ENCODE data around the gene APMAP. TPM values are rescaled to one million over a fixed set of nuclear protein-coding genes. Genes with fewer than 3 reads are reported as not detected.

The APMAP gene
- total RNA-seq, 4 donors from 2014 or later: 19.0 to 40.9 (median 31.6) TPM

DNA sequence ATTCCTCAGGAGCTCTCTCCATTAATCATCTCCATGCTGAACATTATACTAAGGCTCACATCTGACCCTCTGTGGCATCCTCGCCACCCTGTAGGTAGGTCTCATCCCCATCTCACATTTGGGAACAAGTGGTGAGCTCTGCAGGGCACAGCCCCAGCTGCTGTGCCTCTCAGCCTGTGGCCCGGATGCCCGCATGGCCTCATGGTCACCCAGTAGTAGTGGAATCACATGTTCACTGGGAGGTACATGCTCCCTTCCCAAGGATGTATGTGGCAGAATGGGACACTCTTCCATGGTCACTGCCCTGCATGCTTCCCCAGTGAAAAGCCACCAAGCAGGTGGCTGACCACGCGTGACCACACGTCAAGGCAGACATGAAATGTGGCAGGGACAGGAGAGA lies 26.3 kb upstream of the APMAP start:
- DNase-seq: peak in 2 of 3 donors; percentile 9 to 21
- Histone ChIP-seq H3K27me3 (no peaks in the 10 kb centered on the region), H3K4me3 (no peak overlapping the region), H3K36me3 (peaks cover 0 to 48% (median 0%) of the 10 kb centered on the region in 3 donors), H3K27ac (no peak overlapping the region), H3K4me1 (peaks cover 0 to 28% (median 3%) of the 10 kb centered on the region in 4 donors), H3K9me3 (no peaks in the 10 kb centered on the region)
- TF ChIP-seq POLR2A (IDR thresholded peaks at IDR 0.05) (no peak), CTCF (IDR thresholded peaks at IDR 0.05) (no peak)

GRCh38 chr20:25018425-25018824 lies 25.9 kb upstream of the APMAP start:
- Histone ChIP-seq H3K4me3 (no peak overlapping the region), H3K36me3 (peaks cover 0 to 52% (median 0%) of the 10 kb centered on the region in 3 donors), H3K4me1 (peaks cover 0 to 28% (median 3%) of the 10 kb centered on the region in 4 donors), H3K27me3 (no peaks in the 10 kb centered on the region), H3K27ac (no peak overlapping the region), H3K9me3 (no peaks in the 10 kb centered on the region)
- no peak for TF ChIP-seq POLR2A (IDR thresholded peaks at IDR 0.05)
- TF ChIP-seq CTCF (IDR thresholded peaks at IDR 0.05): no peak
- peak in 2 of 3 donors; percentile 8 to 10 for DNase-seq

DNA sequence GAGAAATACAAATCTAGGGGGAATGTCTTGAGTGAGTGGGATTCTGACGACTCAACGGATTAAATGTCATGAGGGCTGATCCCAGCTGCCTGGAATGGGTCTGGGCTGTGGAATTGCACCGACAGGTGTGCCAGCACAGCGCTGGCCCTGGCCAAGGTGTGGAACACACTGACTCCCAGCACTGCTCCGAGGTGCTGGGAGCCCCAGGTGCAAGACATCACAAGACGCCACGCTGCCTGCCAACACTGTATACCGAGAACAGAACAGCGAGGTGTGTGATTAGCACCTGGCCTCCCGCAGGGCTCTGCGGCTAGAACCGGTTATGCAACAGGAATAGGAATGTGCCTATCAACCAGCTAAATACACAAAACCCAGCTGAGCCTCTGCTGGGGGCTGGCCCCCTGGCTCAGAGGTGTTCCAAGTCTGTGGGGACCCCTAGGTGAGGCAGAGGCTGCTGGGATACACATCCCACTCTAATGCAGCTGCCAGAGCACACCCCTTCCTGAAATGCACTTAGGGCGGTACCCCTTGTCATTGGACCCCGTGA lies 24.8 kb upstream of the APMAP start:
- peak in 2 of 3 donors; percentile 69 to 70 for DNase-seq
- peak in 1 of 6 experiments; percentile 13 for TF ChIP-seq CTCF (IDR thresholded peaks at IDR 0.05)
- TF ChIP-seq POLR2A (IDR thresholded peaks at IDR 0.05): no peak
- H3K4me1 ChIP-seq: peaks cover 0 to 18% (median 2%) of the 10 kb centered on the region in 4 donors
- peak overlapping the region in 2 of 4 donors; percentile 8 to 36 for H3K27ac ChIP-seq
- H3K36me3 ChIP-seq: peaks cover 0 to 63% (median 0%) of the 10 kb centered on the region in 3 donors
- H3K9me3 ChIP-seq: no peaks in the 10 kb centered on the region
- no peaks in the 10 kb centered on the region for H3K27me3 ChIP-seq
- H3K4me3 ChIP-seq: no peak overlapping the region

GRCh38 chr20:25016471-25016870 lies 23.9 kb upstream of the APMAP start:
- peak in 2 of 3 donors; percentile 12 to 34 for DNase-seq
- Histone ChIP-seq H3K27ac (no peak overlapping the region), H3K36me3 (peaks cover 0 to 68% (median 0%) of the 10 kb centered on the region in 3 donors)

DNA sequence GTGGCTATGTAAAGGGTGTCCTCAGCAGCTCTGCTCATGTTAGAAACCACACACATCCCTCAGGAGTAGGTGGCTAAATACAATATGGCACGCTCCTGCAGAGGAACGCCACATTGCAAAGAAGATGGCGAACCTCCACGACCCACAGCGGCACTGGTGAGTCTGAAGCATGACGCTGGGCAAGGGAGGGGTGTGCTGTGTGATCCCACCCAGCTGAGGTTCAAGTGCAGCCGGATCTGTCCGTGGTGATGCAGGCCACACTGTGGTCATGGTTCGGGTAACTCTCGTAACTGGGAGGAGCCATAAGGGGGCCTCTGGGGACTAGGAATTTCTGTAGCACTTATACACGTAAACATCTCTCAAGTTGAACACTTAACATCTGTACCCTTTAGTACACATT lies 23.4 kb upstream of the APMAP start:
- TF ChIP-seq POLR2A (IDR thresholded peaks at IDR 0.05) (no peak), CTCF (IDR thresholded peaks at IDR 0.05) (no peak)

More at GRCh38 chr20:25016471-25016870, 23.9 kb upstream of the APMAP start:
- Histone ChIP-seq H3K9me3 (no peaks in the 10 kb centered on the region), H3K4me3 (no peak overlapping the region), H3K4me1 (peaks cover 0 to 10% (median 0%) of the 10 kb centered on the region in 4 donors), H3K27me3 (no peaks in the 10 kb centered on the region)
- TF ChIP-seq POLR2A (IDR thresholded peaks at IDR 0.05): no peak
- no peak for TF ChIP-seq CTCF (IDR thresholded peaks at IDR 0.05)

More for the DNA sequence above, 23.4 kb upstream of the APMAP start:
- Histone ChIP-seq H3K36me3 (peaks cover 0 to 68% (median 0%) of the 10 kb centered on the region in 3 donors), H3K4me1 (peaks cover 0 to 10% (median 0%) of the 10 kb centered on the region in 4 donors), H3K27ac (no peak overlapping the region), H3K9me3 (no peaks in the 10 kb centered on the region), H3K27me3 (no peaks in the 10 kb centered on the region), H3K4me3 (no peak overlapping the region)
- peak in 2 of 3 donors; percentile 10 to 47 for DNase-seq
